WTC11 (cell line): ENCODE results near the gene VWA5A. TPM values are rescaled to one million over a fixed set of nuclear protein-coding genes. Genes with fewer than 3 reads are reported as not detected.

Source experiments
- ATAC-seq: fragments of 200-7000 bp; cut with Tn5 transposase; 2 replicates; pipeline ENCODE4 v1.10.0; 2021; ENCODE audit warnings: mild to moderate bottlenecking, moderate library complexity
- CTCF ChIA-PET: fragments of 300-600 bp; sonication (Branson Sonifier 250); formaldehyde crosslinking; loops from one replicate; lab custom pipeline; 2021; ENCODE audit warnings: antibody characterized with exemption; lab: Charles Lee
- POLR2A ChIA-PET: fragments of 350-600 bp; sonication (Branson Sonifier 250); formaldehyde crosslinking; loops from one replicate; lab custom pipeline; 2021; ENCODE audit warnings: antibody characterized with exemption; lab: Charles Lee
- DNase-seq: peaks from one replicate; pipeline ENCODE4 v3.0.0; 2021; ENCODE audit warnings: low spot score
- H3K27ac Mint-ChIP-seq: 2 replicates; pipeline ENCODE4 v1.8.0; 2021; ENCODE audit warnings: mixed read lengths
- H3K27me3 Mint-ChIP-seq: 2 replicates; pipeline ENCODE4 v1.8.0; 2021; ENCODE audit warnings: low read depth, mild to moderate bottlenecking, moderate library complexity, mixed read lengths
- H3K36me3 Mint-ChIP-seq: 2 replicates; pipeline ENCODE4 v1.8.0; 2021; ENCODE audit warnings: mixed read lengths
- H3K4me1 Mint-ChIP-seq: 2 replicates; pipeline ENCODE4 v1.8.0; 2022; ENCODE audit warnings: mixed read lengths
- H3K4me3 Mint-ChIP-seq: 2 replicates; pipeline ENCODE4 v1.8.0; 2021; ENCODE audit warnings: mild to moderate bottlenecking, moderate library complexity, mixed read lengths
- H3K9me3 Mint-ChIP-seq: 2 replicates; pipeline ENCODE4 v1.8.0; 2021; ENCODE audit warnings: mixed read lengths
- GTF2I ChIP-seq: fragments of 250-450 bp; sonication (Bioruptor Pico); conservative IDR thresholded peaks from 2 replicates; pipeline ENCODE4 v1.4.0; 2021; ENCODE audit warnings: mild to moderate bottlenecking
- HMGA2 ChIP-seq: fragments of 250-450 bp; sonication (Bioruptor Pico); IDR thresholded peaks from 2 replicates; pipeline ENCODE4 v1.4.0; 2021; ENCODE audit warnings: mild to moderate bottlenecking, moderate library complexity
- KAT7 ChIP-seq: sonication (generic); formaldehyde crosslinking; IDR thresholded peaks from 2 replicates; pipeline ENCODE4 v1.8.1; 2023; ENCODE audit warnings: missing genetic modification reagents, mild to moderate bottlenecking, borderline replicate concordance
- NFE2L1 ChIP-seq: sonication (generic); formaldehyde crosslinking; IDR thresholded peaks from 2 replicates; pipeline ENCODE4 v1.8.1; 2023; ENCODE audit warnings: missing genetic modification reagents
- NR2C2 ChIP-seq: sonication (generic); formaldehyde crosslinking; IDR thresholded peaks from 2 replicates; pipeline ENCODE4 v1.8.0; 2022; ENCODE audit warnings: mild to moderate bottlenecking, missing genetic modification reagents
- NR3C1 ChIP-seq: sonication (generic); formaldehyde crosslinking; conservative IDR thresholded peaks from 2 replicates; pipeline ENCODE4 v1.8.1; 2023; ENCODE audit warnings: low read depth, mild to moderate bottlenecking, missing genetic modification reagents
- OVOL2 ChIP-seq: fragments of 250-450 bp; sonication (Bioruptor Pico); IDR thresholded peaks from 2 replicates; pipeline ENCODE4 v1.9.0; 2021; ENCODE audit warnings: mild to moderate bottlenecking, borderline replicate concordance
- PRRX2 ChIP-seq: fragments of 250-450 bp; sonication (Bioruptor Pico); IDR thresholded peaks from 2 replicates; pipeline ENCODE4 v1.8.0; 2021; ENCODE audit warnings: mild to moderate bottlenecking
- RORB ChIP-seq: fragments of 250-450 bp; sonication (Bioruptor Pico); IDR thresholded peaks from 2 replicates; pipeline ENCODE4 v1.9.0; 2021; ENCODE audit warnings: mild to moderate bottlenecking
- SOX15 ChIP-seq: fragments of 250-450 bp; sonication (Bioruptor Pico); IDR thresholded peaks from 2 replicates; pipeline ENCODE4 v1.9.0; 2021; ENCODE audit warnings: mild to moderate bottlenecking
- ZBTB21 ChIP-seq: sonication (generic); formaldehyde crosslinking; IDR thresholded peaks from 2 replicates; pipeline ENCODE4 v1.8.1; 2023; ENCODE audit warnings: mild to moderate bottlenecking, missing genetic modification reagents, borderline replicate concordance
- ZNF138 ChIP-seq: sonication (generic); formaldehyde crosslinking; conservative IDR thresholded peaks from 2 replicates; pipeline ENCODE4 v1.8.1; 2022; ENCODE audit warnings: mild to moderate bottlenecking, moderate library complexity, missing genetic modification reagents
- ZNF232 ChIP-seq: sonication (generic); formaldehyde crosslinking; IDR thresholded peaks from 2 replicates; pipeline ENCODE4 v1.8.0; 2022; ENCODE audit warnings: mild to moderate bottlenecking, missing genetic modification reagents
- ZNF263 ChIP-seq: sonication (generic); formaldehyde crosslinking; IDR thresholded peaks from 2 replicates; pipeline ENCODE4 v1.8.1; 2022; ENCODE audit warnings: low read depth, mild to moderate bottlenecking, moderate library complexity, missing genetic modification reagents
- ZNF396 ChIP-seq: fragments of 250-450 bp; sonication (Bioruptor Pico); IDR thresholded peaks from 2 replicates; pipeline ENCODE4 v1.8.0; 2021; ENCODE audit warnings: mild to moderate bottlenecking, moderate library complexity, borderline replicate concordance
- total RNA-seq: library from RNA; stranded (reverse); gene quantifications from 3 replicates; pipeline ENCODE4 v1.2.3, GENCODE V29; 2021
- TF ChIP-seq, protein P1 (sequence below): sonication (generic); formaldehyde crosslinking; IDR thresholded peaks from 2 replicates; pipeline ENCODE4 v1.8.1; 2022; ENCODE audit warnings: low read depth, missing genetic modification reagents, borderline replicate concordance
- TF ChIP-seq, protein P2 (sequence below): sonication (generic); formaldehyde crosslinking; IDR thresholded peaks from 2 replicates; pipeline ENCODE4 v1.8.0; 2023; ENCODE audit warnings: mild to moderate bottlenecking, missing genetic modification reagents
- TF ChIP-seq, protein P3 (sequence below): sonication (generic); formaldehyde crosslinking; IDR thresholded peaks from 2 replicates; pipeline ENCODE4 v1.8.1; 2023; ENCODE audit warnings: mild to moderate bottlenecking, moderate library complexity, missing genetic modification reagents
- TF ChIP-seq, protein P4 (sequence below): sonication (generic); formaldehyde crosslinking; IDR thresholded peaks from 2 replicates; pipeline ENCODE4 v1.8.1; 2023; ENCODE audit warnings: mild to moderate bottlenecking, missing genetic modification reagents, moderate library complexity
- TF ChIP-seq, protein P5 (sequence below): sonication (generic); formaldehyde crosslinking; IDR thresholded peaks from 2 replicates; pipeline ENCODE4 v1.8.1; 2023; ENCODE audit warnings: mild to moderate bottlenecking, missing genetic modification reagents
- TF ChIP-seq, protein P6 (sequence below): sonication (generic); formaldehyde crosslinking; IDR thresholded peaks from 2 replicates; pipeline ENCODE4 v1.8.0; 2023; ENCODE audit warnings: missing genetic modification reagents, mild to moderate bottlenecking, borderline replicate concordance

Gene VWA5A
- total RNA-seq, 1 experiment from 2014 or later, result 19.5 TPM

DNA sequence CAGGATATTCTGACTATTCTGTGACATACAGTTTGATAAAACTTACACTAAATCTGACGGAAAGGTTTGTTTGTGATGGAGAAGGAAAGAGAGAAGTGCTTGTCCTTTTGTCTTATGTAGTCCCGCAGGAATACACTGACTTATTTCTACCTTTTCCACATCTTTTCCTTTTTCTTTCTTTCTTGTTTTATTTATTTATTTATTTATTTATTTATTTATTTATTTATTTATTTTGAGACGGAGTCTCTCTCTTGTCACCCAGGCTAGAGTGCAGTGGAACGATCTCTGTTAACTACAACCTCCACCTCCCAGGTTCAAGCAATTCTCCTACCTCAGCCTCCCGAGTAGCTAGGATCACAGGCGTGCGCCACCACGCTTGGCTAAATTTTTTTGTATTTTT, 43.1 kb upstream of the VWA5A start:
- H3K9me3 Mint-ChIP-seq, result no peaks in the 10 kb centered on the region
- ChIA-PET CTCF (interaction anchor here (0.6 to 1.9 kb wide), 23 partner anchors 8 to 434 kb away, joined by 3 to 29 read pairs (median 5); partner anchors contain the start of gene VWA5A), POLR2A (no interaction called here)
- no peak for DNase-seq
- H3K27me3 Mint-ChIP-seq, result peaks cover 3% of the 10 kb centered on the region; the same call in 1 of the 2 replicates
- TF ChIP-seq, protein P1, sequence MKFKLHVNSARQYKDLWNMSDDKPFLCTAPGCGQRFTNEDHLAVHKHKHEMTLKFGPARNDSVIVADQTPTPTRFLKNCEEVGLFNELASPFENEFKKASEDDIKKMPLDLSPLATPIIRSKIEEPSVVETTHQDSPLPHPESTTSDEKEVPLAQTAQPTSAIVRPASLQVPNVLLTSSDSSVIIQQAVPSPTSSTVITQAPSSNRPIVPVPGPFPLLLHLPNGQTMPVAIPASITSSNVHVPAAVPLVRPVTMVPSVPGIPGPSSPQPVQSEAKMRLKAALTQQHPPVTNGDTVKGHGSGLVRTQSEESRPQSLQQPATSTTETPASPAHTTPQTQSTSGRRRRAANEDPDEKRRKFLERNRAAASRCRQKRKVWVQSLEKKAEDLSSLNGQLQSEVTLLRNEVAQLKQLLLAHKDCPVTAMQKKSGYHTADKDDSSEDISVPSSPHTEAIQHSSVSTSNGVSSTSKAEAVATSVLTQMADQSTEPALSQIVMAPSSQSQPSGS (CRISPR knock-in tag), result no peak
- TF ChIP-seq KAT7 (CRISPR knock-in tag), result no peak
- no peak for TF ChIP-seq RORB
- TF ChIP-seq NFE2L1, result no peak
- TF ChIP-seq, protein P2, sequence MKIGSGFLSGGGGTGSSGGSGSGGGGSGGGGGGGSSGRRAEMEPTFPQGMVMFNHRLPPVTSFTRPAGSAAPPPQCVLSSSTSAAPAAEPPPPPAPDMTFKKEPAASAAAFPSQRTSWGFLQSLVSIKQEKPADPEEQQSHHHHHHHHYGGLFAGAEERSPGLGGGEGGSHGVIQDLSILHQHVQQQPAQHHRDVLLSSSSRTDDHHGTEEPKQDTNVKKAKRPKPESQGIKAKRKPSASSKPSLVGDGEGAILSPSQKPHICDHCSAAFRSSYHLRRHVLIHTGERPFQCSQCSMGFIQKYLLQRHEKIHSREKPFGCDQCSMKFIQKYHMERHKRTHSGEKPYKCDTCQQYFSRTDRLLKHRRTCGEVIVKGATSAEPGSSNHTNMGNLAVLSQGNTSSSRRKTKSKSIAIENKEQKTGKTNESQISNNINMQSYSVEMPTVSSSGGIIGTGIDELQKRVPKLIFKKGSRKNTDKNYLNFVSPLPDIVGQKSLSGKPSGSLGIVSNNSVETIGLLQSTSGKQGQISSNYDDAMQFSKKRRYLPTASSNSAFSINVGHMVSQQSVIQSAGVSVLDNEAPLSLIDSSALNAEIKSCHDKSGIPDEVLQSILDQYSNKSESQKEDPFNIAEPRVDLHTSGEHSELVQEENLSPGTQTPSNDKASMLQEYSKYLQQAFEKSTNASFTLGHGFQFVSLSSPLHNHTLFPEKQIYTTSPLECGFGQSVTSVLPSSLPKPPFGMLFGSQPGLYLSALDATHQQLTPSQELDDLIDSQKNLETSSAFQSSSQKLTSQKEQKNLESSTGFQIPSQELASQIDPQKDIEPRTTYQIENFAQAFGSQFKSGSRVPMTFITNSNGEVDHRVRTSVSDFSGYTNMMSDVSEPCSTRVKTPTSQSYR (CRISPR knock-in tag), result no peak
- TF ChIP-seq OVOL2 (CRISPR knock-in tag), result no peak
- TF ChIP-seq, protein P3, sequence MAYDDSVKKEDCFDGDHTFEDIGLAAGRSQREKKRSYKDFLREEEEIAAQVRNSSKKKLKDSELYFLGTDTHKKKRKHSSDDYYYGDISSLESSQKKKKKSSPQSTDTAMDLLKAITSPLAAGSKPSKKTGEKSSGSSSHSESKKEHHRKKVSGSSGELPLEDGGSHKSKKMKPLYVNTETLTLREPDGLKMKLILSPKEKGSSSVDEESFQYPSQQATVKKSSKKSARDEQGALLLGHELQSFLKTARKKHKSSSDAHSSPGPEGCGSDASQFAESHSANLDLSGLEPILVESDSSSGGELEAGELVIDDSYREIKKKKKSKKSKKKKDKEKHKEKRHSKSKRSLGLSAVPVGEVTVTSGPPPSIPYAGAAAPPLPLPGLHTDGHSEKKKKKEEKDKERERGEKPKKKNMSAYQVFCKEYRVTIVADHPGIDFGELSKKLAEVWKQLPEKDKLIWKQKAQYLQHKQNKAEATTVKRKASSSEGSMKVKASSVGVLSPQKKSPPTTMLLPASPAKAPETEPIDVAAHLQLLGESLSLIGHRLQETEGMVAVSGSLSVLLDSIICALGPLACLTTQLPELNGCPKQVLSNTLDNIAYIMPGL (CRISPR knock-in tag), result no peak
- TF ChIP-seq, protein P4, sequence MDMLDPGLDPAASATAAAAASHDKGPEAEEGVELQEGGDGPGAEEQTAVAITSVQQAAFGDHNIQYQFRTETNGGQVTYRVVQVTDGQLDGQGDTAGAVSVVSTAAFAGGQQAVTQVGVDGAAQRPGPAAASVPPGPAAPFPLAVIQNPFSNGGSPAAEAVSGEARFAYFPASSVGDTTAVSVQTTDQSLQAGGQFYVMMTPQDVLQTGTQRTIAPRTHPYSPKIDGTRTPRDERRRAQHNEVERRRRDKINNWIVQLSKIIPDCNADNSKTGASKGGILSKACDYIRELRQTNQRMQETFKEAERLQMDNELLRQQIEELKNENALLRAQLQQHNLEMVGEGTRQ (CRISPR knock-in tag), result no peak
- TF ChIP-seq, all 79 proteins: peak for 0
- Mint-ChIP-seq H3K4me1 (peaks cover 26% of the 10 kb centered on the region), H3K27ac (no peak overlapping the region), H3K4me3 (no peak overlapping the region), H3K36me3 (no peaks in the 10 kb centered on the region)
- ATAC-seq, result no peak

DNA sequence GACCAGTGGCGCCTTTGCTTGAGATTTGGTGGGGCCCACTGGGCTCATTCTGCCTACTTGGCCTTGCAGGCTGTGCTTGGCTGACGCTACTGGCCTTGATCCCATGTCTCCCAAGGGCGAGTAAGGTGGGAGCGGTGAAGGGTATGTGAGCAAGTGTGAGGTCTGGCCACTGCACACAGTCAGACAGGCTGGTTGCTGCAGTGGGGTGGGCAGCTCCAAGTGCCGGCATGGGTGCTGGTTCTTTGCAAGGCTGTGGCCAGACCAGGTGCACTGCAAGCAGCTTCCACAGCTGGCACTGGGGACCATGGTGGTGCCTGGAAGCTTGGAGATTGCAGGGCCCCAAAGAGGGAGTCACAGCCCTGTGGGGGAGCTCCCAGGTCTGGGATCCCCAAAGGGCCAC, 40.7 kb upstream of the VWA5A start:
- CTCF ChIA-PET, result interaction anchor here (0.8 to 4.0 kb wide), 4 partner anchors 49 to 672 kb away, joined by 3 to 17 read pairs (median 6); no protein-coding TSS in a partner anchor
- no peaks in the 10 kb centered on the region for H3K36me3 Mint-ChIP-seq
- no peaks in the 10 kb centered on the region for H3K9me3 Mint-ChIP-seq
- no peak for DNase-seq
- TF ChIP-seq PRRX2 (CRISPR knock-in tag) (no peak), RORB (no peak), KAT7 (CRISPR knock-in tag) (no peak), ZNF138 (CRISPR knock-in tag) (no peak), ZBTB21 (CRISPR knock-in tag) (no peak), SOX15 (CRISPR knock-in tag) (no peak), ZNF263 (CRISPR knock-in tag) (no peak), HMGA2 (CRISPR knock-in tag) (no peak), ZNF396 (no peak)
- TF ChIP-seq, all 79 proteins: peak for 0
- H3K4me3 Mint-ChIP-seq, result no peak overlapping the region
- H3K27me3 Mint-ChIP-seq, result peaks cover 3% of the 10 kb centered on the region; the same call in 1 of the 2 replicates
- peaks cover 17% of the 10 kb centered on the region for H3K4me1 Mint-ChIP-seq
- no peak for ATAC-seq
- H3K27ac Mint-ChIP-seq, result no peak overlapping the region
- POLR2A ChIA-PET, result no interaction called here

DNA sequence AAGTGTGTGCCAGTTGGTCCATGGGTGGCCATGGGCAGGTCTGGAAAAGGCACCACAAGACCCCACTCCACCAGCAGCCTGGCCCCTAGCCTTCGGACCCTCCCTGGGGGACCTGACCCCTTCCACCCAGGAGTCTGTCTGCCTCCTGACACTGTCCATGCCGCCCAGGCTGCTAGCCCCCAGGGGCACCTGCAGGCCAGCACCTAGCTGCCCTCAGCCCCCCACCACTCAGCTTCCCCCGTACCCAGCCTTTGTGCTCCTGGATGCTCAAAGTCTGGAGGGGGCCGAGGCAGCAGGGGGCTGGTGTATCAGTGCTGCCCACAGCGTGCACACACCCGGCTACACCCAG, 39.8 kb upstream of the VWA5A start:
- ChIA-PET CTCF (interaction anchor here (1.3 to 4.0 kb wide), 4 partner anchors 24 to 300 kb away, joined by 3 to 17 read pairs (median 6); no protein-coding TSS in a partner anchor), POLR2A (no interaction called here)
- DNase-seq (no peak), ATAC-seq (no peak)
- H3K9me3 Mint-ChIP-seq, result no peaks in the 10 kb centered on the region
- H3K4me1 Mint-ChIP-seq, result peaks cover 12% of the 10 kb centered on the region
- no peaks in the 10 kb centered on the region for H3K36me3 Mint-ChIP-seq
- H3K27me3 Mint-ChIP-seq, result no peaks in the 10 kb centered on the region
- H3K4me3 Mint-ChIP-seq, result no peak overlapping the region
- no peak overlapping the region for H3K27ac Mint-ChIP-seq
- TF ChIP-seq NR2C2 (CRISPR knock-in tag), result no peak
- no peak for TF ChIP-seq ZNF232
- TF ChIP-seq GTF2I (CRISPR knock-in tag), result no peak
- no peak for TF ChIP-seq OVOL2 (CRISPR knock-in tag)
- TF ChIP-seq NR3C1, result no peak
- TF ChIP-seq, protein P5, sequence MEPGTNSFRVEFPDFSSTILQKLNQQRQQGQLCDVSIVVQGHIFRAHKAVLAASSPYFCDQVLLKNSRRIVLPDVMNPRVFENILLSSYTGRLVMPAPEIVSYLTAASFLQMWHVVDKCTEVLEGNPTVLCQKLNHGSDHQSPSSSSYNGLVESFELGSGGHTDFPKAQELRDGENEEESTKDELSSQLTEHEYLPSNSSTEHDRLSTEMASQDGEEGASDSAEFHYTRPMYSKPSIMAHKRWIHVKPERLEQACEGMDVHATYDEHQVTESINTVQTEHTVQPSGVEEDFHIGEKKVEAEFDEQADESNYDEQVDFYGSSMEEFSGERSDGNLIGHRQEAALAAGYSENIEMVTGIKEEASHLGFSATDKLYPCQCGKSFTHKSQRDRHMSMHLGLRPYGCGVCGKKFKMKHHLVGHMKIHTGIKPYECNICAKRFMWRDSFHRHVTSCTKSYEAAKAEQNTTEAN (CRISPR knock-in tag), result no peak
- TF ChIP-seq, protein P6, sequence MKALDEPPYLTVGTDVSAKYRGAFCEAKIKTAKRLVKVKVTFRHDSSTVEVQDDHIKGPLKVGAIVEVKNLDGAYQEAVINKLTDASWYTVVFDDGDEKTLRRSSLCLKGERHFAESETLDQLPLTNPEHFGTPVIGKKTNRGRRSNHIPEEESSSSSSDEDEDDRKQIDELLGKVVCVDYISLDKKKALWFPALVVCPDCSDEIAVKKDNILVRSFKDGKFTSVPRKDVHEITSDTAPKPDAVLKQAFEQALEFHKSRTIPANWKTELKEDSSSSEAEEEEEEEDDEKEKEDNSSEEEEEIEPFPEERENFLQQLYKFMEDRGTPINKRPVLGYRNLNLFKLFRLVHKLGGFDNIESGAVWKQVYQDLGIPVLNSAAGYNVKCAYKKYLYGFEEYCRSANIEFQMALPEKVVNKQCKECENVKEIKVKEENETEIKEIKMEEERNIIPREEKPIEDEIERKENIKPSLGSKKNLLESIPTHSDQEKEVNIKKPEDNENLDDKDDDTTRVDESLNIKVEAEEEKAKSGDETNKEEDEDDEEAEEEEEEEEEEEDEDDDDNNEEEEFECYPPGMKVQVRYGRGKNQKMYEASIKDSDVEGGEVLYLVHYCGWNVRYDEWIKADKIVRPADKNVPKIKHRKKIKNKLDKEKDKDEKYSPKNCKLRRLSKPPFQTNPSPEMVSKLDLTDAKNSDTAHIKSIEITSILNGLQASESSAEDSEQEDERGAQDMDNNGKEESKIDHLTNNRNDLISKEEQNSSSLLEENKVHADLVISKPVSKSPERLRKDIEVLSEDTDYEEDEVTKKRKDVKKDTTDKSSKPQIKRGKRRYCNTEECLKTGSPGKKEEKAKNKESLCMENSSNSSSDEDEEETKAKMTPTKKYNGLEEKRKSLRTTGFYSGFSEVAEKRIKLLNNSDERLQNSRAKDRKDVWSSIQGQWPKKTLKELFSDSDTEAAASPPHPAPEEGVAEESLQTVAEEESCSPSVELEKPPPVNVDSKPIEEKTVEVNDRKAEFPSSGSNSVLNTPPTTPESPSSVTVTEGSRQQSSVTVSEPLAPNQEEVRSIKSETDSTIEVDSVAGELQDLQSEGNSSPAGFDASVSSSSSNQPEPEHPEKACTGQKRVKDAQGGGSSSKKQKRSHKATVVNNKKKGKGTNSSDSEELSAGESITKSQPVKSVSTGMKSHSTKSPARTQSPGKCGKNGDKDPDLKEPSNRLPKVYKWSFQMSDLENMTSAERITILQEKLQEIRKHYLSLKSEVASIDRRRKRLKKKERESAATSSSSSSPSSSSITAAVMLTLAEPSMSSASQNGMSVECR (CRISPR knock-in tag), result no peak
